WERI-Rb-1 (cell line): ENCODE results near the gene MXD4.

Experiments
- DNase-seq: peaks from one replicate; pipeline ENCODE4 v3.0.0-alpha.2; 2020
- H3K27ac ChIP-seq: fragments of 250-450 bp; sonication (Bioruptor Pico); 2 replicates; pipeline ENCODE4 v1.5.1; 2020; ENCODE audit warnings: mild to moderate bottlenecking, moderate library complexity
- H3K27me3 ChIP-seq: fragments of 250-450 bp; sonication (Bioruptor Pico); 2 replicates; pipeline ENCODE4 v1.5.1; 2021; ENCODE audit warnings: mild to moderate bottlenecking, low read depth, moderate library complexity; ENCODE audit not compliant: insufficient read depth, severe bottlenecking
- H3K36me3 ChIP-seq: fragments of 250-450 bp; sonication (Bioruptor Pico); 2 replicates; pipeline ENCODE4 v1.5.1; 2020; ENCODE audit warnings: mild to moderate bottlenecking, moderate library complexity
- H3K4me3 ChIP-seq: 2 replicates; pipeline ENCODE4 v1.5.1; 2011; ENCODE audit warnings: low read depth, mild to moderate bottlenecking, control low read depth, low read length
- H3K9me3 ChIP-seq: fragments of 250-450 bp; sonication (Bioruptor Pico); 2 replicates; pipeline ENCODE4 v1.5.1; 2021; ENCODE audit warnings: mild to moderate bottlenecking, moderate library complexity; ENCODE audit not compliant: severe bottlenecking
- TF ChIP-seq, protein P1 (sequence below): IDR thresholded peaks from 2 replicates; pipeline ENCODE4 v1.5.1; 2011; ENCODE audit warnings: low read depth, mild to moderate bottlenecking, control low read depth, inconsistent platforms, low read length

MXD4 gene

DNA sequence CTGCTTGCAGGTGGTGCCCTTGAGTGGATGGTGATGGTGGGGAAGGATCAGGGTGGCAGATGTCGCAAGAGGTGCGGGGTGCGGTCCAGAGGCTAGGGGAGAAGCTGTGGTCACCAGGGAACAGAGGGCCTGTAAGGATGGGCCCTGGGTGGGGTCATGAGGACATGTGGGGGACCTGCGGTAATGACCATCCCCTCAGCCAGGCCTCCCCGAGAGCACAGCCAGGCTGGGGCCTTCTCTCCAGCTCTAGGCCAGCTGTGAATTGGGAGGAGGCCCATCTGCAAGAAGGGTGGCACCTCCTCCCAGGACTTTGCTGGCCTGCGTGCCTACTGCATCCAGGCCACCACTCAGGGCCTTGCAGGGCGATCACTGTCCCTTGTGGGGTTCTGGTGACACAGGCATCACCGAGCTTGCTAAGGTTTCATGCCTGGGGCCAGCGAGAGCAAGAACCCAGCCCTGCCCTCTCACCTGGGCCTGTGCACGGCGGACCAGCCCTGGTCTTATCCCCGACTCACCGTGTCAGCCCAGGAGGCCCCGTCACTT is 34.1 kb upstream of the MXD4 start:
- Histone ChIP-seq H3K4me3 (no peak overlapping the region), H3K9me3 (peaks cover 3% of the 10 kb centered on the region), H3K36me3 (no peaks in the 10 kb centered on the region), H3K27ac (peak overlapping the region; percentile 69), H3K27me3 (no peaks in the 10 kb centered on the region)
- peak; percentile 7 for DNase-seq
- TF ChIP-seq, protein P1, sequence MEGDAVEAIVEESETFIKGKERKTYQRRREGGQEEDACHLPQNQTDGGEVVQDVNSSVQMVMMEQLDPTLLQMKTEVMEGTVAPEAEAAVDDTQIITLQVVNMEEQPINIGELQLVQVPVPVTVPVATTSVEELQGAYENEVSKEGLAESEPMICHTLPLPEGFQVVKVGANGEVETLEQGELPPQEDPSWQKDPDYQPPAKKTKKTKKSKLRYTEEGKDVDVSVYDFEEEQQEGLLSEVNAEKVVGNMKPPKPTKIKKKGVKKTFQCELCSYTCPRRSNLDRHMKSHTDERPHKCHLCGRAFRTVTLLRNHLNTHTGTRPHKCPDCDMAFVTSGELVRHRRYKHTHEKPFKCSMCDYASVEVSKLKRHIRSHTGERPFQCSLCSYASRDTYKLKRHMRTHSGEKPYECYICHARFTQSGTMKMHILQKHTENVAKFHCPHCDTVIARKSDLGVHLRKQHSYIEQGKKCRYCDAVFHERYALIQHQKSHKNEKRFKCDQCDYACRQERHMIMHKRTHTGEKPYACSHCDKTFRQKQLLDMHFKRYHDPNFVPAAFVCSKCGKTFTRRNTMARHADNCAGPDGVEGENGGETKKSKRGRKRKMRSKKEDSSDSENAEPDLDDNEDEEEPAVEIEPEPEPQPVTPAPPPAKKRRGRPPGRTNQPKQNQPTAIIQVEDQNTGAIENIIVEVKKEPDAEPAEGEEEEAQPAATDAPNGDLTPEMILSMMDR: no peak

DNA sequence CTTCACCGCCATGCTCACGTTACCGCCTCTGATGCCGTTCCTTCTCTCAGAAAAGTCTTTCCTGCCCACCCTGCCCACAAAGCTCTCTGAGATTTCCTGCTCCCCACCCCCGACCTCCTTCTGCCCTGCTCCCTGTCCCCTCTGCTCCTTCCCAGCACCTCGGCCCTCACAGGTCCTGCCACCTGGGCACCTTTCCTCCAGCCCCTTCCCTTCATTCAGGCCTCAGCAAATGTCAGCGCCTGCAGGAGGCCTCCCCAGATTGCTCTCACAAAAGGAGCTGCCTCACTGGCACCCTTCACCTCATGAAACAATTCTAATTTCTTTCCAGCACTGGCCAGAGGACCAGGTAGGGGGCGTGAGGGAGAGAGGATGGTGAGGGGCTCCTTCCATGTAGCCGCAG is 33.6 kb upstream of the MXD4 start:
- Histone ChIP-seq H3K9me3 (peaks cover 3% of the 10 kb centered on the region), H3K27ac (peak overlapping the region; percentile 69; the same call in 1 of the 2 replicates), H3K36me3 (no peaks in the 10 kb centered on the region), H3K4me3 (no peak overlapping the region), H3K27me3 (no peaks in the 10 kb centered on the region)
- no peak for DNase-seq
- TF ChIP-seq, protein P1: no peak

DNA sequence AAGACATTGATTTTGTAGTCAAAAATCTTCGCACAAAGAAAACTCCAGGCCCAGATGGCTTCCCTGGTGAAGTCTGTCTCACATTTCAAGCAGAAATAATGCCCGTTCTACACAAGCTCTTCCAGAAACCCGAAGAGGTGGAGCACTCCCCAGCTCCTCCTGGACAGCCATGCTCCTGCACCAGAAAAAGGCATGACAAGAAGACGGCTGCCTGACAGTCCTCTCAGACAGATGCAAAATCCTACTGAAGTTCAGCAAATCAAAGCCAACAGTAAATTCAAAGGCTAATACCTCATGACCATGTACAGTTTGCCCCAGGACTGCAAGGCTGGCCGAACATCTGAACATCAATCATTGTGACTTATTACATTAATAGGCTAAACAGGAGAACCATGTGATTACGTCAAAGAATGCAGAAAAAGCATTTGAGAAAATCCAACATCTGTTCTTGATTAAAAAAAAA is 30.8 kb upstream of the MXD4 start:
- H3K27me3 ChIP-seq: no peaks in the 10 kb centered on the region
- TF ChIP-seq, protein P1: no peak
- no peaks in the 10 kb centered on the region for H3K36me3 ChIP-seq
- DNase-seq: peak; percentile 52
- peak overlapping the region; percentile 61 for H3K27ac ChIP-seq
- H3K9me3 ChIP-seq: peaks cover 3% of the 10 kb centered on the region
- no peak overlapping the region for H3K4me3 ChIP-seq

DNA sequence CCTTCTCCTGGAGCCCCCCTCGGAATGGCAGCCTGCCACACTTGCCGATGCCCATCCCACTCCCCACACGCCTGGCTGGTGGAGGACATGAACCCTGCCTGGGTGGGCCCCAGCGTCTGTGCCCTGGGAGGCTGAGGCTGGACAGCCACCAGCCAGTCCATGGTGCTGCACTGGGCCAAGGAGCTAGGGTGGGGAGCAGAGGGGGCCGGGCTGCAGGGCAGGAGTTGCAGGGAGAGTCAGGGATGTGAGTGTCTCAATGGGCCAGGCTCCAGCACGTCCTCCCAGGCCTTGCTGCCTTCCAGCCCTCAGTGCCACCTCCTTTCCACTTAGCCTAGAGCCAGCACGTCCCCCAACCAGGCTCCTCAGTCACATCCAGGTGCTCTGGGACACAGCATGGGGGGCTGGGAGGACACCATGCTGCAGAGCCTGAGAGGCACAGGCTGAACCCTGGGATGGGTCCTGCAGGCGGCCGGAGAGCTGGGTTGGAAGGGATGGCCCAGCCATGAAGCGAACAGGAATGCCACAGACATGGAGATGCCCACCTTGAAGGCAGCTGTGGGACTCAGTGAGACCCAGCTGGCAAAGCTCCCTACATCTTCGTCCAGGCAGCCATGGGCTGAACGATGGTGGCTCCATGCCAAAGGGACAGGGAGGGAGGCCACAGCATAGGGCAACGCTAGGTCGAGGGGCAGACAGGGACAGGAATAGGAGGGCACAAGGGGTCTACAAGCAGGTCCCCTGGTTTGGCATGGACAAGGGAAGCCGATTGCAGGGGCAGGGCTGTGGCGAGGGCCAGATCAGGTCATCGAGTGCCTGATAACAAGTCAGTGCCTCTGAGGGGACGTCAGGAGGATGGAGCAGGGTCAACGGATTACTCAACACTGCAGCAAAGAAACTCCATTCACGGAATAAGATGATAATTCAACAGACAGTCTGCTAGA is 30.1 kb upstream of the MXD4 start:
- no peaks in the 10 kb centered on the region for H3K27me3 ChIP-seq
- H3K4me3 ChIP-seq: no peak overlapping the region
- peak overlapping the region; percentile 61 for H3K27ac ChIP-seq
- DNase-seq: peak; percentile 22
- no peaks in the 10 kb centered on the region for H3K36me3 ChIP-seq
- TF ChIP-seq, protein P1: no peak
- H3K9me3 ChIP-seq: peaks cover 3% of the 10 kb centered on the region

DNA sequence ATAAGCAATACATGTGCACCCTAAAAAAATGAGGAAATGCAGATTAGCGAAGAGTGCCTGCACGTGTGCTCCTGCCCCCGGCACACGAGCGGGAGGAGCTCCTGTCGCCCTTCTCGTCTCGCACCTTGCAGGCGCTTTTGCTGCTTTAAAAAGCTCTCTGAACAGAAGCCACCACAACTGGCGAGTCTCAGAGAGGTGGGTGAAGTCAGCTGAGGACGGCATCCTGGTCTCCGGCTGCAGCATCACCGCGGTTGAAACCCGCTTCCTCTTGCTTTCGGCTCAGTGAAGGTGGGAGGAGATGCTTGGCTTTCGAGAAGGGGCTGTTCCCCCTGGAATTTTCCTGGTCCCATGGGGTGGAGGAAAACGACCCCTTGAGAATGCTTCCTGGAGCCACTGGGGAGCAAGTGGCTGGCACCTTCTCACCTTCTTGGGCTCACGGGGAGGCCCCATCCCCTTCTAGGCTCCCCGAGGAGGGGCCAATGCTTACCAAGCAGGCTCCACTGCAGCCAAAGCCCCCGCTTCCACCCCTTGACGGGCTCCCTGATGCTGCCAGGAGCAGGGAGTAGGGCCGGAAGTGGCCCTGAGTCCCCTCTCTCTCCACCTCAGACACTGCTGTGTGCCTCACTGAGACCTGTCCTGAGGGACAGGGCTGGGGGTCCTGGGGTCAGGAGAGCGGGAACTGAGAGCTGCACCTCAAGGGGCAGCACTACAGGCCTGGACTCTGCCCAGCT is 29.2 kb upstream of the MXD4 start:
- H3K27ac ChIP-seq: no peak overlapping the region; the same call in 1 of the 2 replicates
- H3K9me3 ChIP-seq: peaks cover 3% of the 10 kb centered on the region
- H3K27me3 ChIP-seq: no peaks in the 10 kb centered on the region
- DNase-seq: peak; percentile 6
- TF ChIP-seq, protein P1: no peak
- no peak overlapping the region for H3K4me3 ChIP-seq
- no peaks in the 10 kb centered on the region for H3K36me3 ChIP-seq
